Adipocyte (in vitro differentiated cells): ENCODE results near the gene PTBP2.

ENCODE experiments used
- DNase-seq: peaks from one replicate; pipeline ENCODE4 v3.0.0-alpha.2; 2015; ENCODE audit warnings: low read depth
- H3K27me3 ChIP-seq: replicated peaks from 2 replicates; pipeline ENCODE4 v1.7.0; 2013; ENCODE audit warnings: mild to moderate bottlenecking, low read length, moderate library complexity; ENCODE audit not compliant: control insufficient read depth, insufficient read depth
- H3K36me3 ChIP-seq: 2 replicates; pipeline ENCODE4 v1.7.0; 2013; ENCODE audit warnings: low read length, mild to moderate bottlenecking, moderate library complexity; ENCODE audit not compliant: control insufficient read depth, insufficient read depth, severe bottlenecking
- H3K4me1 ChIP-seq: 2 replicates; pipeline ENCODE4 v1.7.0; 2013; ENCODE audit warnings: mild to moderate bottlenecking, low read length, moderate library complexity; ENCODE audit not compliant: control insufficient read depth, insufficient read depth
- H3K4me3 ChIP-seq: 2 replicates; pipeline ENCODE4 v1.7.0; 2013; ENCODE audit warnings: mild to moderate bottlenecking, low read length, moderate library complexity
- H3K9ac ChIP-seq: 2 replicates; pipeline ENCODE4 v1.7.0; 2013; ENCODE audit warnings: mild to moderate bottlenecking, low read length, moderate library complexity
- H3K9me3 ChIP-seq: 2 replicates; pipeline ENCODE4 v1.7.0; 2013; ENCODE audit warnings: mild to moderate bottlenecking, low read length, moderate library complexity; ENCODE audit not compliant: control insufficient read depth

The PTBP2 gene, protein sequence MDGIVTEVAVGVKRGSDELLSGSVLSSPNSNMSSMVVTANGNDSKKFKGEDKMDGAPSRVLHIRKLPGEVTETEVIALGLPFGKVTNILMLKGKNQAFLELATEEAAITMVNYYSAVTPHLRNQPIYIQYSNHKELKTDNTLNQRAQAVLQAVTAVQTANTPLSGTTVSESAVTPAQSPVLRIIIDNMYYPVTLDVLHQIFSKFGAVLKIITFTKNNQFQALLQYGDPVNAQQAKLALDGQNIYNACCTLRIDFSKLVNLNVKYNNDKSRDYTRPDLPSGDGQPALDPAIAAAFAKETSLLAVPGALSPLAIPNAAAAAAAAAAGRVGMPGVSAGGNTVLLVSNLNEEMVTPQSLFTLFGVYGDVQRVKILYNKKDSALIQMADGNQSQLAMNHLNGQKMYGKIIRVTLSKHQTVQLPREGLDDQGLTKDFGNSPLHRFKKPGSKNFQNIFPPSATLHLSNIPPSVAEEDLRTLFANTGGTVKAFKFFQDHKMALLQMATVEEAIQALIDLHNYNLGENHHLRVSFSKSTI

DNA sequence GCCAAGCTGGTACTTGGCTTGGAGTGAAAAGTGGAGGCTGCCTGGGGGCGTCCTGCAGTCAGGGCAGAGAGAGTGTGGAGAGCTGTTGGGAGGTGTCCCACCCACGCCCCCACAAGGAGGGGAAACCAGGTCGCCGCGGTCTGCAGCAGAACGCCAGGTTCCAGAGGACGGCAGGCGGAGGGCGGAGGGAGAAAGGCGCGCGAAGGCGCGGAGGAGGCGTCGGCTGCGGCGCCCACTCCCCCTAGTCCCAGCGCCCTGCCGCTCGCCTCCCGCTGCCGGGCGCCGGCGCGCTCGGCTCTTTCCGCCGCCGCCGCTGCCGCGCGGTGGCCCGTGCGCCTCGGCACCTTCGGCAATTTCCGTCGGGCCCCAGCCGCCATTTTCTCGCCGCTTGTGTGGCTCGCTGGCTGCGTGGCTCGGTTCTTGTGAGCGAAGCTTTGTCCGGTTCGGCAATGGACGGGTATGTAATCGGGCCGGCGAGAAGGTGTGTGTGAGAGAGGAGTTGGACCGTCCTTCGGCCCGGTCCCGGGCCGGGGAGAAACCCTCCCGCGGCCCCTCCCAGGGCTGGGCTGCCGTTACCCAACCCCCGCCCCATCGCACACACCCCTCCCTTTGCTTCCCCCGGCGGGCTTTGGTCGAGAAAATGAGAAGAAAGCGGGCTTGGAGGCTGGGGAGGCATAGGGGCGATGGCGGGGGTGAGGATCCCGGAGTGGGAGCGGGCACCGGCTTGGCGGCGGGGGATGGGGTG, at the start of gene PTBP2:
PTBP2 (plus strand) TSS at position 369 of the 745 bp plus-strand sequence; CDS start at position 450, 81 bp downstream.
- no peaks in the 10 kb centered on the region for H3K9me3 ChIP-seq
- H3K4me1 ChIP-seq = peaks cover 16% of the 10 kb centered on the region
- no peaks in the 10 kb centered on the region for H3K27me3 ChIP-seq
- peak within 1 kb of the TSS; percentile 93 for H3K9ac ChIP-seq
- H3K4me3 ChIP-seq = peak within 1 kb of the TSS; percentile 99
- peak; percentile 95 for DNase-seq
- H3K36me3 ChIP-seq = peaks cover 11% of the 10 kb centered on the region

DNA sequence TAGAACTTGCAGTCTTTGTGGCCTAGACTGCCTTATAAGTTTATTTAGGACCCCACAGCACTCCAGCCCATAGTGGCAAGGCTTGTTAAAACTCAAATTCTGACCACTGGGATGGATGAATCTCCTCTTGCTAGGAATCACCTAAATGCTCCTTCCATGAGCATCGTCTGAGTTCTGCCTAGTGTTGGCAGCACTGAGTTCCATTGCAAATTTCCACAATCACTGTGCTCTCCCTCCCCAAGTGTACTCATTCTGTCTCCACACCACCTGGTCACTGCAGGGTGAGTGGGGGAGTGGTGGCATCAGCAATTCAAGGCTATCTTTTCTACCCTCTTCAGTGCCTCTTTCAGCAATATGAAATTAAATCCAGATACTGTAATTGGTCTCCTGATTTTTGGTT, 46.7 kb upstream of the PTBP2 start:
- Histone ChIP-seq H3K9ac (no peak overlapping the region), H3K9me3 (peaks cover 27% of the 10 kb centered on the region), H3K36me3 (no peaks in the 10 kb centered on the region), H3K4me1 (no peaks in the 10 kb centered on the region), H3K27me3 (no peaks in the 10 kb centered on the region), H3K4me3 (no peak overlapping the region)
- no peak for DNase-seq

DNA sequence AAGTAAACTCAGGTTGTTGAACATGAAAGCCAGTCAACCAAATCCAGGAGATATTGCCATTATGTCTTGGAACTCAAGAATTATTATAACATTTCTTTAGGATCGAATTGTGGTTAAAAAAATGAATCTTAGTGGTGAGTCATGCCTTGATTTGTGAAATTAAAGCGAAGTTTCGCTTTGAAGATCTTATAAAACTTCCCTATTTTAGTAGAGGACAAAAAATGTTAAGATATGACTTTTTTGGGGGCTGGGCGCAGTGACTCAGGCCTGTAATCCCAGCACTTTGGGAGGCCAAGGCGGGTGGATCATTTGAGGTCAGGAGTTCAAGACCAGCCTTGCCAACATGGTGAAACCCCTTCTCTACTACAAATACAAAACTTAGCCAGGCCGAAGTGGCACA, 39.5 kb upstream of the PTBP2 start:
- Histone ChIP-seq H3K27me3 (no peaks in the 10 kb centered on the region), H3K9me3 (peaks cover 4% of the 10 kb centered on the region), H3K36me3 (no peaks in the 10 kb centered on the region), H3K4me3 (no peak overlapping the region), H3K9ac (no peak overlapping the region), H3K4me1 (peaks cover 30% of the 10 kb centered on the region)
- no peak for DNase-seq

DNA sequence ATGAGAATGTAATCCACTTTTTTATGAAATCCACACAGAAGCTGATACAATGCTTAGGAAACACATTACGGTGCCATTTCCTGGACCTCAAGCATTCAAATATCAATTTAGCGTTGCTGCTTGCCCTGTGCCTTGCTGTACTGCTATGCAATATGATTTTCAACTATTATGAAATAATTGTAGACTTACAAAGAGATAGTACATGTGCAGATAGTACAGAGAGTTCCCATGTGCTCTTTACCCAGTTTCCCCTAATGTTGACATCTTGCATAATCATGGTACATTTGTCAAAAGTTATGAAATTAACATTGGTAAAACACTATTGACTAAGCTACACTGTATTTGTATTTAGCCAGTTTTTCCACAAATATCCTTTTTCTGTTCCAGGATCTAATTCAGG, 37.7 kb upstream of the PTBP2 start:
- Histone ChIP-seq H3K36me3 (no peaks in the 10 kb centered on the region), H3K4me1 (peaks cover 30% of the 10 kb centered on the region), H3K9ac (peak overlapping the region; percentile 48), H3K9me3 (peaks cover 4% of the 10 kb centered on the region), H3K4me3 (no peak overlapping the region), H3K27me3 (no peaks in the 10 kb centered on the region)
- no peak for DNase-seq

DNA sequence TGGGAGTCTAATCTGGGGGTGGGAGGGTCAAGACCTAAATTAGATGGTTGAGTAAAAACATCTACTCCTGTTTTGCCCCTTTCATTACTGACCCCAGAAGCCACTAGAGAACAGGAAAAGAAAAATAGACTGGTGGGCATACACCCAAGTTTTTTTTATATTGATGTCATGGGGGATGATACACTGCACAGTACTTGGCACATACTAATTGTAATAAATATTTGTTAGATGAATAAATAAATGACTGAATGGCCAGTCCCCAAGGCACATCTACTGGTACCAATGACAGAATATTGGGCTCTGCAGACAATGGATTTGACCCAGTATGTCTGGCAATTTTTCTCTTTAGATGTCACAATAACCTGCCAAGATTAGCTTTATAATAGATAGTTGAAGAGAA, 36.8 kb upstream of the PTBP2 start:
- Histone ChIP-seq H3K9me3 (peaks cover 4% of the 10 kb centered on the region), H3K4me3 (no peak overlapping the region), H3K4me1 (peaks cover 30% of the 10 kb centered on the region), H3K9ac (peak overlapping the region; percentile 48), H3K36me3 (no peaks in the 10 kb centered on the region), H3K27me3 (no peaks in the 10 kb centered on the region)
- DNase-seq = no peak

DNA sequence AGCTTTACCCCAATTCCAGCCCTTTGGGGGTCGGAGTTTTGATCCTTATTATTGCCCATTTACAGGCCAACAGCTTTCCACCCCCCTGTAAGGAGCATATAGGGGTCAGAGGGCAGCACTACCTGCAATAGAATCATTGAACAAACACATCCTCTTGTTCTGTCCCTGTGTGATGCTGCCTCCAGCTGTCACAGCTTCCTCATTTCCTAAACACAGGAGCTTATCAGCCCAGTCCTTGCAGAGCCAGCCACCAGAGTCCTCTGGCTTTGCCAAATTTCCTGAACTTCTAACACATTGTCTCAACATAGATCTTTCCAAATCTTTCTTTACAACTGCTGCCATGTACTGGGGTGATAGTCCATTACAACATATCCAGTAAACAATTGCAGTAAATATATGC, 32.8 kb upstream of the PTBP2 start:
- Histone ChIP-seq H3K27me3 (no peaks in the 10 kb centered on the region), H3K9ac (no peak overlapping the region), H3K4me1 (peaks cover 19% of the 10 kb centered on the region), H3K4me3 (no peak overlapping the region), H3K36me3 (no peaks in the 10 kb centered on the region), H3K9me3 (peaks cover 3% of the 10 kb centered on the region)
- no peak for DNase-seq

DNA sequence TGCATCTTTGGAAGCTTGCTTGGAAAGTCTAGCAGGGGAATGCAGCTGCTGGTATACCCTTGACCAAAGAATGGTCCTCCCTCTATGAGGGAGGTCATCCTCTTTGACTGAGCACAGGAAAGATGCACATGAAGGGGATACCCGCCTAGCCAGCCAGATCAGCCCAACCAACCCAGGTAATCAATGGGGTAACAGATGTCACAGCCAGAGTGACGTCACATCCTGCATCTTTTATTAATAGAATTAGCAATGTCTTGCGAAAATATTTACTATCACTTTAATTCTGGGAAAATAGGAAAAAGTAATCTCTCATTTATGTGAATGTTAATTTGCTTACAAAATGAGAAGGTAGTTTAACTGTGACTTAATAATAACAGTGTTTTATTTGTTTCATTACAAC, 25.6 kb upstream of the PTBP2 start:
- DNase-seq = no peak
- no peaks in the 10 kb centered on the region for H3K4me1 ChIP-seq
- no peaks in the 10 kb centered on the region for H3K27me3 ChIP-seq
- no peak overlapping the region for H3K4me3 ChIP-seq
- H3K36me3 ChIP-seq = no peaks in the 10 kb centered on the region
- H3K9ac ChIP-seq = no peak overlapping the region
- H3K9me3 ChIP-seq = no peaks in the 10 kb centered on the region

DNA sequence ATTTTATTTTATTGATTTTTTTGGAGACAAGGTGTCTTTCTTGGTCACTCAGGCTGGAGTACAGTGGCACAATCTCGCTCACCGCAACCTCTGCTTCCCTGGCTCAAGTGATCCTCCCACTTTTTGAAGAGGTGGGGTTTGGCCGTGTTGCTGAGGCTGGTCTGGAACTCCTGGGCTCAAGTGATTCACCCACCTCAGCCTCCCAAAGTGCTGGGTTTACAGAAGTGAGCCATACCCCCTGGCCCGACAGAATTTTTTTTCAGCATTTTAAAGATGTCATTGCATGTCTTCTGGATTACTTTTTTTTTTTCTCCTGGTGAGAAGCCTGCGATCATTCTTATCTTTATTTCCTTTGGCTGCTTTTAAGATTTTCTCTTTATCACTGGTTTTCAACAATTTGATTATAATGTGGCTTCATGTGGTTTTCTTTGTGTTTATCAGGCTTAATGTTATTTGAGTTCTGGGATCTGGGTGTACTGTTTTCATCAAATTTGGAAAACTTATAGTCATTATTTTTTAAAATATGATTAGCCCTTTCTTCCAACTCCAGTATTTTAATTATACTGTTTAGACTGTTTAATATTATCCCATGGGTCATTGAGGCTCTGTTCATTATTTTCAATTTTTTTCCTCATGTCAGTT, 23.1 kb upstream of the PTBP2 start:
- Histone ChIP-seq H3K9ac (no peak overlapping the region), H3K9me3 (no peaks in the 10 kb centered on the region), H3K4me3 (no peak overlapping the region), H3K27me3 (no peaks in the 10 kb centered on the region), H3K4me1 (no peaks in the 10 kb centered on the region), H3K36me3 (no peaks in the 10 kb centered on the region)
- no peak for DNase-seq

DNA sequence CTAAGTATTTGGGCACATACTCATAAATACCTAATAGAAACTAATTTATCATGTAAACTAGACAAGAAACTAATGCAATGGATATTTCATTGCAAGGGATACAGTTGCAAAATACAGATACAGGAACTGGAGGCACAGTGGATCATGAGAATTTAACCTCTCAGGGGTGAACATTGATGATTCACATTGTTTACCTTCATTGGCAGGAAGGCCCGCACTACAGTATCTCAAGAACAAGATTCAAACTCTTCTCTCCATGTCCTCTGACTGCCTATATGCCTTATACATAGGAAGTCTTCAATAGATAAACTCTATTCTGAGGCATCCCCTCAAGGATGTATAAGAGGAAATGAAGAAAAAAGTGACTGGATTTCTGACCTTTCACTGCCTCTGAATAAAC, 18.4 kb upstream of the PTBP2 start:
- no peaks in the 10 kb centered on the region for H3K36me3 ChIP-seq
- H3K9me3 ChIP-seq = no peaks in the 10 kb centered on the region
- no peaks in the 10 kb centered on the region for H3K4me1 ChIP-seq
- H3K4me3 ChIP-seq = no peak overlapping the region
- H3K9ac ChIP-seq = no peak overlapping the region
- no peaks in the 10 kb centered on the region for H3K27me3 ChIP-seq
- DNase-seq = no peak

DNA sequence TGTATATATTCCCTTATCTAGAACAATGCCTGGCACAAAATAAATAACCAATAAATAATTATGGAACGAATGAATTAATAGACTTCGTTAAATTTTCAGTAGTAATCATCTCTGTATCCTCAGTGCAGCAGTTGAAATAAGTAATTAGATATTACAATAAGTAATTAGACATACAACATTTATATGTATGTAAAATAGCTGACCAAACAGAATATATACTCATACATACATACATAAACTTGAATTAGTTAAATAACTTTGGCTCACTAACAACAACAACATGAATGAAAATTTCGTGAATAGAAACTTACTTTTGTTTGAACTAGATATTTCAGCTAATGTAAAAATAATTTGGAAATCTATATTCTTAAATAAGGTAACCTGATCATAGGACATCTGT, 14.6 kb upstream of the PTBP2 start:
- Histone ChIP-seq H3K36me3 (no peaks in the 10 kb centered on the region), H3K27me3 (no peaks in the 10 kb centered on the region), H3K4me1 (no peaks in the 10 kb centered on the region), H3K4me3 (no peak overlapping the region), H3K9me3 (no peaks in the 10 kb centered on the region), H3K9ac (no peak overlapping the region)
- no peak for DNase-seq

DNA sequence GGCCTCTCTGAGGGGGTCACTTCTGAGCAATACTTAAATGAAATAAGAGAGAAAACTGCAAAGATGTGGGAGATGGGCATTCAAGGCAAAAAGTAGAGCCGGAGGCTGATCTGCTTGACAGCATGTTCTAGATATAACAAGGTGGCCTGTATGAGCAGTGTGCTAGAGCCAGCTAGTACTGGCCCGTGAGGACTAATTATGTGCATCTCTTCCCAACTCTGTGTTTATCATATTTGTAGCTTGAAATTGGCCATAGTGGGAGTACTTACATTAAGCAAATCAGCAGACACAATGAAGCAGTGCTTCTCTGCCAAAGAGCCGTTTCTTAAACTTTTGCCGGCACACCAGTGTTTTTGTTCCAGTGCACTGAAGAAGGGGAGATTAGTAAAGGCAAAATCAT, 13.1 kb upstream of the PTBP2 start:
- H3K36me3 ChIP-seq = no peaks in the 10 kb centered on the region
- DNase-seq = no peak
- H3K27me3 ChIP-seq = no peaks in the 10 kb centered on the region
- no peak overlapping the region for H3K9ac ChIP-seq
- no peaks in the 10 kb centered on the region for H3K4me1 ChIP-seq
- H3K9me3 ChIP-seq = no peaks in the 10 kb centered on the region
- no peak overlapping the region for H3K4me3 ChIP-seq
